Hematopoietic multipotent progenitor cell treated with erythropoietin and hydrocortisone succinate and interleukin-3 and kit ligand, for 17 days (in vitro differentiated cells): ENCODE results near the gene LRRC32.
"Not testable (repeated sequence)": the region's sequence is repeated elsewhere in the genome, so short reads cannot be mapped to it uniquely, and the experiment has no call there.

ENCODE experiments used
- DNase-seq: peaks from one replicate; pipeline ENCODE4 v3.0.0-alpha.2; 2015; ENCODE audit warnings: low spot score

LRRC32 gene

DNA sequence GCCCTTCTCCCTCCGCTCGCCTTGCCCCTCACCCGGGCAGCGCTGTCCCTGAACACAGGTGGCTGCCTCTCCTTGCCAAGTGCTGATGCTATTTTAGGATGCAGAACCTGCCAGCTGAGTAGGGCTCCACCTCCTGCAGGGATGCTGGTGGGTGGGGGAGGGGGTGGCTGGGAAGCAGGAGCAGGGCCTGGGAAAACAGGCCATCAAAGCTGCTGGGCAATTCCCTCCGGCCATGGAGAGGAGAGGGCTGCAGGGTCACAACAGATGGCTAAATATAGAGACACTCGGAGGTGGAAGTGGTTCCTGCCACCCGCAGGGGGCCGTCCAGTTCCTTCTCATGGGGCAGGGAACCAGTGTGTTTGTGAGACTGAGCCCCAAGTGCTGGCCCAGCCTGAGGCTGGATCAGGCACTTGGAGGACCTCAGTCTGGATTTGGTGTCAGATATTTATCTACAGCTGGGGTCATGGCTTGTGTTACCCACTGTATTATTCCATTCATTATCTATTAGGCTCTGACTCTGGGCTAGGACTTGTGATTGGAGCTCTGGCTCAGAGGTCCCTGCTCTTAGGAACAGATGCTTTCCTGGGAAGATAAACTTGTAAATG lies 59.6 kb downstream of the LRRC32 start:
- no peak for DNase-seq

DNA sequence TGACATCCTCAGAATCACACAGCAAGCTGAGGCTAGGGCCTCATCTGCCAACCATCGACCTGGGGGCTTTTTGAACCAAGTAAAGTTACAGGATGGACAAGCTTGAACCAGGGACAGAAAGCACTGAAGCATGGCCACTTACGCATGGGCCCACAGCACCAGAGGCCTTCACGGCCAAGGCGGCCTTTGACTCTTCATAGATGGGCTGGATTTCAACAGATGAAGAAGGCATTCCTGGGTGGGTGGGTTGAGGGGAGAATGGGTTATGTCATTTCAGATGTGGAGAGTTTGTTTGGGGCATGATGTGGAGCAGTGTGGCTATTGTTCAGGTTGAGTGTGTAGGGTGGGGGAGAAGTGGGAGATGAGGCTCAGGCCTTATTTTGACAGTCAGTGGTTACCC lies 60.2 kb downstream of the LRRC32 start:
- DNase-seq = no peak

DNA sequence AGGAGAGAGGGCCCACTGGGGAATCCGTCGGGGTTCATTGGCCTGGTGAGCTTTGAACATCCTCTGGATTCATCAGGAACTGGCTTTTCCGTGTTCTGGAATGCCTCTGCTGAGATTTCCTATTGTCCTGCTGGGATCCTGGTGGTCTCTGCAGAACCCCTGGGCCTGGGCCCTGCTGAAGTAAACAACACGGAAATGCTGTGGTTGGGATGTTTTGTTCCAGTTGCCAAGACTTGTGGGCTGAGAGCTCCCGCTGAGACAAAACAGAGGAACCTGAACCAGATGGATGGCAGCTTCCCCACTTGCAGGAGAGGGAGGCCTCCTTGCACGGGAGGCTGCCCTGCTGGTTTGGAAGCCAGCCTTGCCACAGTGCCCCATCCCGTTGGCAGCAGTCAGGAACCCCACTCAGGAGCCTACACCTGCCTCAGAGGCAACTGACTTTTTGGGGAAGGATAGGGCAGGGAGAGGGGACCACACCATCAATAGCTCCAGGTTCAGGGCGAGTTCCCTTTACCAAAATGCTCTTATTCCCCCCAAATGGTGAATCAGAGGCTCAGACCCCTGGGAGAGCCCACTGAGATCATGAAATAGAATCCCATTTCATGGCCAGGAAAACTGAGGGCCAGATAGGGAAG lies 60.7 kb downstream of the LRRC32 start:
- DNase-seq = no peak

DNA sequence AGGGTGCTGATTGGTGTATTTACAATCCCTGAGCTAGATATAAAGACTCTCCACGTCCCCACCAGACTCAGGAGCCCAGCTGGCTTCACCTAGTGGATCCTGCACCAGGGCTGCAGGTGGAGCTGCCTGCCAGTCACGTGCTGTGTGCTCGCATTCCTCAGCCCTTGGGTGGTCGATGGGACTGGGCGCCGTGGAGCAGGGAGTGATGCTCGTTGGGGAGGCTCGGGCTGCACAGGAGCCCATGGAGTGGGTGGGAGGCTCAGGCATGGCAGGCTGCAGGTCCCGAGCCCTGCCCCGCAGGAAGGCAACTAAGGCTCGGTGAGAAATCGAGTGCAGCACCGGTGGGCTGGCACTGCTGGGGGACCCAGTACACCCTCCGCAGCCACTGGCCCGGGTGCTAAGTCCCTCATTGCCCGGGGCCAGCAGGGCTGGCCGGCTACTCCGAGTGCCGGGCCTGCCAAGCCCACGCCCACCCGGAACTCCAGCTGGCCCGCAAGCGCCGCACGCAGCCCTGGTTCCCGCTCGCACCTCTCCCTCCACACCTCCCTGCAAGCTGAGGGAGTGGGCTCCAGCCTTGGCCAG lies 61.6 kb downstream of the LRRC32 start:
- DNase-seq = not testable (repeated sequence)

DNA sequence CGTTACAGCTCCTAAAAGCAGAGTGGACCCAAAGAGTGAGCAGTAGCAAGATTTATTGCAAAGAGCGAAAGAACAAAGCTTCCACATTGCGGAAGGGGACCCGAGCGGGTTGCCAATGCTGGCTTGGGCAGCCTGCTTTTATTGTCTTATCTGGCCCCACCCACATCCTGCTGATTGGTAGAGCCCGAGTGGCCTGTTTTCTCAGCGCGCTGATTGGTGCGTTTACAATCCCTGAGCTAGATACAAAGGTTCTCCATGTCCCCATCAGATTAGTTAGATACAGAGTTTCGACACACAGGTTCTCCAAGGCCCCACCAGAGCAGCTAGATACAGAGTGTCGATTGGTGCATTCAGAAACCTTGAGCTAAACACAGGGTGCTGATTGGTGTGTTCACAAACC lies 62.3 kb downstream of the LRRC32 start:
- DNase-seq = not testable (repeated sequence)
